DMS53 treated with DMSO at 0.1 percent for 48 hours (cell line): ENCODE data around the gene NAXE.
"Not testable (repeated sequence)": the region's sequence is repeated elsewhere in the genome, so short reads cannot be mapped to it uniquely, and the experiment has no call there.

Experiments used
- DNase-seq: peaks from one replicate; lab custom pipeline; 2025; ENCODE audit not compliant: unreplicated experiment; lab: John Stamatoyannopoulos, UW

NAXE gene

GRCh38 chr1:156592910-156593660 is 1.5 kb downstream of the NAXE start:
- DNase-seq: peak; percentile 84

GRCh38 chr1:156593661-156593989 is 2.0 kb downstream of the NAXE start:
- no peak for DNase-seq

GRCh38 chr1:156594190-156594589 is 2.6 kb downstream of the NAXE start:
- DNase-seq: no peak

- no peak for DNase-seq
Observed at GRCh38 chr1:156595016-156595415, 3.4 kb downstream of the NAXE start.

- DNase-seq: no peak
Observed at GRCh38 chr1:156596426-156596825, 4.8 kb downstream of the NAXE start.

- DNase-seq: no peak
Observed at GRCh38 chr1:156598125-156598524, 6.5 kb downstream of the NAXE start.

GRCh38 chr1:156598731-156599432 is 7.3 kb downstream of the NAXE start:
- DNase-seq: no peak

GRCh38 chr1:156599811-156600210 is 8.2 kb downstream of the NAXE start:
- DNase-seq: no peak

GRCh38 chr1:156600733-156601121 is 9.2 kb downstream of the NAXE start:
- DNase-seq: no peak

- peak; percentile 60 for DNase-seq
Observed at GRCh38 chr1:156601122-156601830, 9.7 kb downstream of the NAXE start, which contains the start of gene GPATCH4. TSS of gene GPATCH4 (minus strand) at chr1:156601479.

GRCh38 chr1:156601892-156602291 is 10.3 kb downstream of the NAXE start:
- no peak for DNase-seq

GRCh38 chr1:156602557-156602993 is 11.0 kb downstream of the NAXE start:
- no peak for DNase-seq

- not testable (repeated sequence) for DNase-seq
Observed at GRCh38 chr1:156607344-156607743, 15.8 kb downstream of the NAXE start.

GRCh38 chr1:156608036-156608674 is 16.6 kb downstream of the NAXE start:
- DNase-seq: peak; percentile 87

GRCh38 chr1:156608981-156609380 is 17.4 kb downstream of the NAXE start:
- DNase-seq: peak; percentile 42

- not testable (repeated sequence) for DNase-seq
Observed at GRCh38 chr1:156610072-156610471, 18.5 kb downstream of the NAXE start.

GRCh38 chr1:156612666-156613065 is 21.1 kb downstream of the NAXE start:
- DNase-seq: no peak

- no peak for DNase-seq
Observed at GRCh38 chr1:156615946-156616345, 24.4 kb downstream of the NAXE start.

- DNase-seq: no peak
Observed at GRCh38 chr1:156616463-156616862, 24.9 kb downstream of the NAXE start.

GRCh38 chr1:156618853-156619581 is 27.4 kb downstream of the NAXE start, which contains the start of gene HAPLN2:
TSS of gene HAPLN2 (plus strand) at chr1:156619415. CDS start at chr1:156623491, 4,076 bp downstream.
- DNase-seq: peak; percentile 34

GRCh38 chr1:156619582-156619955 is 28.0 kb downstream of the NAXE start:
- no peak for DNase-seq
